Psoas muscle (tissue), 8 donors: ENCODE measurements around the gene ADGRD1. TPM values are rescaled to one million over a fixed set of nuclear protein-coding genes. Genes with fewer than 3 reads are reported as not detected.

ENCODE experiments used
- ATAC-seq, 4 donors: fragments of 200-7000 bp; cut with Tn5 transposase; one replicate each; pipeline ENCODE4 v1.9.1; 2020; ENCODE audit warnings: moderate library complexity in 3 of 4, mild to moderate bottlenecking in 2 of 4
- DNase-seq, 2 donors: peaks; one replicate each; pipeline ENCODE4 v3.0.0-alpha.2; 2020
- H3K27ac ChIP-seq: fragments of 200-600 bp; one replicate; pipeline ENCODE4 v1.8.0; 2022
- H3K27me3 ChIP-seq, 3 donors: fragments of 200-600 bp in 1 of 3; one replicate each; pipeline versions ENCODE4 v1.6.1 to v1.8.0; 2013 to 2022; ENCODE audit warnings: low read length in 2 of 3, mild to moderate bottlenecking in 2 of 3, moderate library complexity in 1 of 3; ENCODE audit not compliant: insufficient read depth in 3 of 3
- H3K36me3 ChIP-seq, 2 donors: fragments of 200-600 bp in 1 of 2; one replicate each; pipeline versions ENCODE4 v1.6.1 to v1.8.0; 2013 to 2022; ENCODE audit warnings: low read depth in 1 of 2, mild to moderate bottlenecking in 1 of 2, moderate library complexity in 1 of 2; ENCODE audit not compliant: insufficient read depth in 1 of 2
- H3K4me1 ChIP-seq: fragments of 200-600 bp; one replicate; pipeline ENCODE4 v1.8.0; 2022
- H3K4me3 ChIP-seq: fragments of 200-600 bp; one replicate; pipeline ENCODE4 v1.8.0; 2022; ENCODE audit warnings: mild to moderate bottlenecking
- H3K9me3 ChIP-seq: fragments of 200-600 bp; one replicate; pipeline ENCODE4 v1.8.0; 2022
- CTCF ChIP-seq: fragments of 200-600 bp; IDR thresholded peaks from one replicate; pipeline ENCODE4 v1.8.0; 2022; ENCODE audit warnings: antibody characterized with exemption
- whole genome bisulfite sequencing, 3 donors: extraction: QIAGEN DNeasy Blood & Tissue Kit; methylation state at CpG; one replicate each; pipeline versions ENCODE4 v1.1.6 to v1.1.7; 2013; 5-methylcytosine and 5-hydroxymethylcytosine counted together
- intact Hi-C, 2 donors: fragments of 100-400 bp; cut with DNase I; formaldehyde crosslinking; loops; one replicate each; pipeline versions ENCODE4 v1.11.0 to v1.14.2; 2022
- polyA plus RNA-seq, 3 donors: library from polyadenylated mRNA; stranded (reverse); fragments of 200-250 nt; gene quantifications; one replicate each; pipeline ENCODE4 v1.2.3, GENCODE V29; 2013
- total RNA-seq, 4 donors: library from RNA; stranded (reverse); fragmentation: NEBNext Ultra II Directional in 2 of 4; extraction: Animal tissue kit (Norgen Biotek cat#: 25700) in 2 of 4; gene quantifications; one replicate each; pipeline versions ENCODE4 v1.2.1 to v1.2.4, GENCODE V29; 2021 to 2023
- donor health status: healthy with polysubstance abuse.
- donor health status: DM: no; HTN: no; CAD: no; lungs with moderate emphysema.
- donor health status: Bipolar disorder and iron deficiency.
- donor health status: healthy.
- donor health status: DM: yes; HTN: yes; CAD: no.
- donor health status: DM: no; HTN: no; CAD: no.
- donor health status: DM: no; HTN: no; CAD: no.
- donor health status: DM: yes; HTN: yes; CAD: no.

The ADGRD1 gene
- total and polyA plus RNA-seq, 7 donors = 2.1 to 11.6 (median 3.6) TPM

- intact Hi-C loops = no loop called here
- peak in 1 of 2 donors; percentile 23 for DNase-seq
- Histone ChIP-seq H3K27ac (no peak overlapping the region), H3K4me1 (no peaks in the 10 kb centered on the region), H3K27me3 (no peaks in the 10 kb centered on the region), H3K36me3 (no peaks in the 10 kb centered on the region), H3K4me3 (no peak overlapping the region), H3K9me3 (no peaks in the 10 kb centered on the region)
- ATAC-seq = no peak
- 87 to 95% (median 93%) methylated on average over 10 to 11 of the region's 11 CpGs for WGBS, 3 donors
- TF ChIP-seq CTCF = no peak
Measured at GRCh38 chr12:131093971-131094830, 140.5 kb downstream of the ADGRD1 start.

GRCh38 chr12:131094831-131095805 is 141.4 kb downstream of the ADGRD1 start:
- no peaks in the 10 kb centered on the region for H3K9me3 ChIP-seq
- H3K27me3 ChIP-seq = no peaks in the 10 kb centered on the region
- H3K27ac ChIP-seq = no peak overlapping the region
- DNase-seq (peak in 1 of 2 donors; percentile 40), ATAC-seq (no peak)
- no peak overlapping the region for H3K4me3 ChIP-seq
- no peak for TF ChIP-seq CTCF
- 81 to 85% (median 83%) methylated on average over 24 to 25 of the region's 25 CpGs for WGBS, 3 donors
- intact Hi-C loops = no loop called here
- no peaks in the 10 kb centered on the region for H3K36me3 ChIP-seq
- no peaks in the 10 kb centered on the region for H3K4me1 ChIP-seq

GRCh38 chr12:131095826-131096680 is 142.3 kb downstream of the ADGRD1 start:
- intact Hi-C loops = no loop called here
- H3K27me3 ChIP-seq = no peaks in the 10 kb centered on the region
- WGBS, 3 donors = 80 to 88% (median 86%) methylated on average over 26 of the region's 26 CpGs
- DNase-seq (peak in 1 of 2 donors; percentile 41), ATAC-seq (no peak)
- H3K36me3 ChIP-seq = no peaks in the 10 kb centered on the region
- no peak for TF ChIP-seq CTCF
- no peak overlapping the region for H3K27ac ChIP-seq
- no peak overlapping the region for H3K4me3 ChIP-seq
- H3K9me3 ChIP-seq = no peaks in the 10 kb centered on the region
- no peaks in the 10 kb centered on the region for H3K4me1 ChIP-seq

- ATAC-seq = no peak
Measured at GRCh38 chr12:131096681-131097181, 143.0 kb downstream of the ADGRD1 start.

More at GRCh38 chr12:131096681-131097181, 143.0 kb downstream of the ADGRD1 start:
- Histone ChIP-seq H3K4me3 (no peak overlapping the region), H3K36me3 (no peaks in the 10 kb centered on the region), H3K27ac (no peak overlapping the region), H3K9me3 (no peaks in the 10 kb centered on the region), H3K4me1 (no peaks in the 10 kb centered on the region), H3K27me3 (no peaks in the 10 kb centered on the region)
- intact Hi-C loops = no loop called here
- DNase-seq = peak; percentile 8 to 34
- no peak for TF ChIP-seq CTCF
- WGBS, 3 donors = 45 to 52% (median 51%) methylated on average over 13 of the region's 13 CpGs
